Panc1 (cell line): ENCODE data around the gene NOSTRIN.

Source experiments
- CTCF ChIP-seq: fragments of 450-650 bp; IDR thresholded peaks from 2 replicates; pipeline ENCODE4 v1.5.1; 2017; ENCODE audit warnings: mild to moderate bottlenecking
- POLR2AphosphoS5 ChIP-seq: IDR thresholded peaks from 2 replicates; pipeline ENCODE4 v1.6.1; 2012; ENCODE audit warnings: mild to moderate bottlenecking, low read depth, low read length, moderate library complexity
- REST ChIP-seq, 2 experiments: IDR thresholded peaks; 2 replicates each; pipeline ENCODE4 v1.6.1; 2011 to 2012; ENCODE audit warnings: low read depth in 2 of 2, control low read depth in 1 of 2, low read length in 1 of 2, mild to moderate bottlenecking in 1 of 2, moderate library complexity in 1 of 2; ENCODE audit not compliant: insufficient read depth in 1 of 2

- TF ChIP-seq REST (IDR thresholded peaks at IDR 0.05; ENCODE audit: insufficient read depth in 1 of 2, low read depth in 2 of 2, low read length in 1 of 2) (no peak), CTCF (no peak), POLR2AphosphoS5 (no peak)
Measured at GRCh38 chr2:168912466-168912865, 110.0 kb downstream of the NOSTRIN start.
